Heart left ventricle (tissue), 16 donors: ENCODE data around the gene CTRB2. TPM values are rescaled to one million over a fixed set of nuclear protein-coding genes. Genes with fewer than 3 reads are reported as not detected.
"Not testable (repeated sequence)": the region's sequence is repeated elsewhere in the genome, so short reads cannot be mapped to it uniquely, and the experiment has no call there.

ENCODE experiments used
- ATAC-seq, 4 donors: fragments of 200-7000 bp; cut with Tn5 transposase; one replicate each; pipeline ENCODE4 v1.9.1; 2020 to 2022; ENCODE audit warnings: moderate library complexity in 4 of 4, mild to moderate bottlenecking in 3 of 4, moderate number of reproducible peaks in 1 of 4
- DNase-seq, 5 donors: peaks; one replicate each; pipeline ENCODE4 v3.0.0-alpha.2; 2020
- H3K27ac ChIP-seq, 12 donors: fragments of 200-600 bp; sonication (generic) in 4 of 12; one replicate each; pipeline versions ENCODE4 v1.5.0 to v1.8.0; 2016 to 2022; ENCODE audit warnings: mild to moderate bottlenecking in 2 of 12
- H3K27me3 ChIP-seq, 9 donors: fragments of 200-600 bp; sonication (generic) in 2 of 9; one replicate each; pipeline versions ENCODE4 v1.5.1 to v1.8.0; 2016 to 2022; ENCODE audit warnings: mild to moderate bottlenecking in 3 of 9
- H3K36me3 ChIP-seq, 9 donors: fragments of 200-600 bp; sonication (generic) in 2 of 9; one replicate each; pipeline versions ENCODE4 v1.5.0 to v1.8.0; 2018 to 2022; ENCODE audit warnings: mild to moderate bottlenecking in 2 of 9
- H3K4me1 ChIP-seq, 12 donors: fragments of 200-600 bp; sonication (generic) in 4 of 12; one replicate each; pipeline versions ENCODE4 v1.5.0 to v1.8.0; 2016 to 2022; ENCODE audit warnings: mild to moderate bottlenecking in 3 of 12
- H3K4me3 ChIP-seq, 12 donors: fragments of 200-600 bp; sonication (generic) in 4 of 12; one replicate each; pipeline versions ENCODE4 v1.5.0 to v1.8.0; 2017 to 2022; ENCODE audit warnings: mild to moderate bottlenecking in 9 of 12, moderate library complexity in 4 of 12
- H3K9me3 ChIP-seq, 12 donors: fragments of 200-600 bp; sonication (generic) in 4 of 12; one replicate each; pipeline versions ENCODE4 v1.5.0 to v1.8.0; 2016 to 2022; ENCODE audit warnings: mild to moderate bottlenecking in 1 of 12
- CTCF ChIP-seq, 12 donors: fragments of 200-600 bp; sonication (generic) in 4 of 12; IDR thresholded peaks; one replicate each; pipeline versions ENCODE4 v1.5.0 to v1.8.0; 2018 to 2022; ENCODE audit warnings: antibody characterized with exemption in 12 of 12, mild to moderate bottlenecking in 5 of 12
- POLR2A ChIP-seq, 2 donors: fragments of 450-650 bp; IDR thresholded peaks; one replicate each; pipeline ENCODE4 v1.6.1; 2017; ENCODE audit warnings: antibody characterized with exemption in 2 of 2, mild to moderate bottlenecking in 2 of 2, moderate library complexity in 2 of 2
- WGBS, 4 donors: extraction: QIAGEN DNeasy Blood & Tissue Kit in 2 of 4; methylation state at CpG; one replicate each; pipeline versions ENCODE4 v1.1.5 to v1.1.7; 2013 to 2018; 5-methylcytosine and 5-hydroxymethylcytosine counted together
- intact Hi-C, 10 donors: fragments of 100-400 bp; cut with DNase I; formaldehyde crosslinking; loops; one replicate each; pipeline versions ENCODE4 v1.11.1 to v1.14.2; 2022
- polyA plus RNA-seq, 2 donors: library from polyadenylated mRNA; stranded (reverse); fragments of 200-250 nt; gene quantifications; one replicate each; pipeline ENCODE4 v1.2.3, GENCODE V29; 2013
- total RNA-seq, 9 donors: library from RNA; depleted of rRNA in 2 of 9; stranded (reverse); fragments of >200 nt in 2 of 9; fragmentation: NEBNext Ultra II Directional in 3 of 9; extraction: Animal tissue kit (Norgen Biotek cat#: 25700) in 3 of 9; gene quantifications; one replicate each; pipeline versions ENCODE4 v1.1.0 to v1.2.4, GENCODE V29; 2016 to 2023
- donor health status: ischemic (EF 13 %, LVEDD 7.1; RV severe dilation, severe dysfunction).
- donor health status: healthy with polysubstance abuse.
- donor health status: DM: no; HTN: yes; CAD: no.
- donor health status: DM: no; HTN: no; CAD: no.
- donor health status: ischemic (EF 25% LVEDD 6.9; RV normal size, moderate dysfunction).
- donor health status: ischemic (EF 25% LVEDD 5.7; RV mildly dilated, moderate dysfunction).
- donor health status: healthy.
- donor health status: DM: yes; HTN: yes; CAD: no.
- donor health status: ischemic (EF 35%, LVEDD 5.7; RV mildly dilated, moderate dysfunction).
- donor health status: nonischemic (EF 11% LVEDD 7.7; RV severe dilation, severe dysfunction).
- donor health status: DM: yes; HTN: yes; CAD: no.
- donor health status: PGD.
- donor health status: ischemic (EF 29% LVEDD 5.4; RV normal size, mild dysfunction).
- donor health status: nonischemic (EF 23%, LVEDD 6.1; RV moderate dilation, normal function).

Gene CTRB2
- total and polyA plus RNA-seq, 11 donors = 0.51 to 3.7 (median 2.5) TPM; not detected in 5

- Histone ChIP-seq H3K4me1 (peaks cover 0 to 9% (median 0%) of the 10 kb centered on the region in 12 donors), H3K36me3 (no peaks in the 10 kb centered on the region), H3K27ac (no peak overlapping the region), H3K9me3 (no peaks in the 10 kb centered on the region), H3K4me3 (no peak overlapping the region), H3K27me3 (no peaks in the 10 kb centered on the region)
- ATAC-seq = no peak
- no peak for DNase-seq
- TF ChIP-seq CTCF (IDR thresholded peaks at IDR 0.05) (no peak), POLR2A (IDR thresholded peaks at IDR 0.05) (no peak)
- intact Hi-C loops = no loop called here
- 80 to 94% (median 91%) methylated on average over 7 of the region's 7 CpGs for WGBS, 4 donors
Observed at GRCh38 chr16:75216576-75216975, 9.6 kb upstream of the CTRB2 start.

GRCh38 chr16:75216127-75216526, 9.2 kb upstream of the CTRB2 start:
- Histone ChIP-seq H3K36me3 (no peaks in the 10 kb centered on the region), H3K9me3 (no peaks in the 10 kb centered on the region), H3K4me3 (no peak overlapping the region), H3K27me3 (no peaks in the 10 kb centered on the region), H3K27ac (no peak overlapping the region), H3K4me1 (peaks cover 0 to 9% (median 0%) of the 10 kb centered on the region in 12 donors)
- WGBS, 4 donors = 87 to 95% (median 91%) methylated on average over 2 of the region's 2 CpGs
- DNase-seq (no peak), ATAC-seq (no peak)
- no peak for TF ChIP-seq POLR2A (IDR thresholded peaks at IDR 0.05)
- TF ChIP-seq CTCF (IDR thresholded peaks at IDR 0.05) = no peak
- intact Hi-C loops = no loop called here

- WGBS, 4 donors = 86 to 91% (median 88%) methylated on average over 10 of the region's 10 CpGs
- peak in 1 of 5 donors; percentile 4 for DNase-seq
Observed at GRCh38 chr16:75211286-75211685, 4.3 kb upstream of the CTRB2 start.

GRCh38 chr16:75209944-75210343, 3.0 kb upstream of the CTRB2 start:
- no peaks in the 10 kb centered on the region for H3K36me3 ChIP-seq
- no peak overlapping the region for H3K4me3 ChIP-seq
- H3K9me3 ChIP-seq = no peaks in the 10 kb centered on the region
- DNase-seq (peak in 1 of 5 donors; percentile 1), ATAC-seq (no peak)
- no peaks in the 10 kb centered on the region for H3K27me3 ChIP-seq
- intact Hi-C loops = loop anchor here in 1 of 10 donors (2.0 kb wide), 1 partner anchor 21 kb away; no protein-coding TSS in a partner anchor
- TF ChIP-seq CTCF (IDR thresholded peaks at IDR 0.05) (no peak), POLR2A (IDR thresholded peaks at IDR 0.05) (no peak)
- no peak overlapping the region for H3K27ac ChIP-seq
- WGBS, 4 donors = 88 to 94% (median 90%) methylated on average over 5 of the region's 5 CpGs
- no peaks in the 10 kb centered on the region for H3K4me1 ChIP-seq

More at GRCh38 chr16:75211286-75211685, 4.3 kb upstream of the CTRB2 start:
- H3K4me1 ChIP-seq, H3K9me3 ChIP-seq, ATAC-seq, H3K4me3 ChIP-seq, H3K36me3 ChIP-seq, intact Hi-C loops, H3K27ac ChIP-seq, H3K27me3 ChIP-seq: not testable (repeated sequence)

- not testable (repeated sequence) for H3K4me3 ChIP-seq, H3K27ac ChIP-seq, H3K9me3 ChIP-seq, ATAC-seq, H3K36me3 ChIP-seq, H3K4me1 ChIP-seq, H3K27me3 ChIP-seq
- intact Hi-C loops = loop anchor here in 1 of 10 donors (2.0 kb wide), 1 partner anchor 21 kb away; no protein-coding TSS in a partner anchor
- DNase-seq = peak in 1 of 5 donors; percentile 41
- WGBS, 4 donors = 79 to 92% (median 91%) methylated on average over 7 of the region's 7 CpGs
Observed at GRCh38 chr16:75209514-75209913, 2.6 kb upstream of the CTRB2 start.
